Glutamatergic neuron (in vitro differentiated cells): ENCODE measurements around the gene SYT8. TPM values are rescaled to one million over a fixed set of nuclear protein-coding genes. Genes with fewer than 3 reads are reported as not detected.

Experiments used
- microRNA-seq: library from miRNA; unstranded; fragments of <30 nt; microRNA quantifications from one replicate; pipeline ENCODE4, GENCODE V29; 2020; ENCODE audit not compliant: unreplicated experiment
- total RNA-seq: library from RNA; stranded (reverse); fragmentation: NEBNext Ultra II Directional; extraction: Animal tissue kit (Norgen Biotek cat#: 25700); gene quantifications from one replicate; pipeline ENCODE4 v1.2.1, GENCODE V29; 2021; ENCODE audit not compliant: unreplicated experiment

SYT8 gene
- total RNA-seq, 1 donor from 2014 or later: not detected

Small RNAs within 50 kb of the gene (microRNA-seq; reads per million reads assigned to microRNA genes)
- gene MIR4298 (not detected), gene MIR7847 (not detected)

Other genes with a start within 250 kb of the SYT8 start
- gene KRTAP5-1, start 249.7 kb upstream of the SYT8 start, total RNA-seq: not detected
- gene KRTAP5-2, start 236.7 kb upstream of the SYT8 start, total RNA-seq: not detected
- not detected for gene KRTAP5-3, start 226.5 kb upstream of the SYT8 start, total RNA-seq
- gene KRTAP5-4, start 212.9 kb upstream of the SYT8 start, total RNA-seq: not detected
- gene KRTAP5-5, start 205.2 kb upstream of the SYT8 start, total RNA-seq: not detected
- gene KRTAP5-6, start 137.8 kb upstream of the SYT8 start, total RNA-seq: not detected
- 5.4 TPM for gene IFITM10, start 84.4 kb upstream of the SYT8 start, total RNA-seq
- gene CTSD, start 71.1 kb upstream of the SYT8 start, total RNA-seq: 159 TPM
- gene TNNI2, start 4.0 kb downstream of the SYT8 start, total RNA-seq: not detected
- 2.5 TPM for gene LSP1, start 18.1 kb downstream of the SYT8 start, total RNA-seq
- gene PRR33, start 56.9 kb downstream of the SYT8 start, total RNA-seq: not detected
- not detected for gene TNNT3, start 84.7 kb downstream of the SYT8 start, total RNA-seq
- 27.6 TPM for gene MRPL23, start 112.3 kb downstream of the SYT8 start, total RNA-seq
- 46.9 TPM for gene H19, start 162.9 kb downstream of the SYT8 start, total RNA-seq